ENCODE measurements around the gene PHF21B. TPM values are rescaled to one million over a fixed set of nuclear protein-coding genes. Genes with fewer than 3 reads are reported as not detected.

PHF21B gene
- total RNA-seq, 3 donors from 2014 or later (not counting 1 experiment from before 2014, with no cell fraction given): not detected

- Histone ChIP-seq H3K9me3 (ENCODE audit: control insufficient read depth, insufficient read depth, low read length) (no peaks in the 10 kb centered on the region), H3K4me1 (ENCODE audit: control insufficient read depth, insufficient read depth, low read length) (no peaks in the 10 kb centered on the region), H3K27me3 (ENCODE audit: control insufficient read depth, insufficient read depth, low read length) (no peaks in the 10 kb centered on the region), H3K36me3 (ENCODE audit: control insufficient read depth, insufficient read depth, low read length) (no peaks in the 10 kb centered on the region), H3K4me3 (ENCODE audit: low read length) (no peak overlapping the region), H3K27ac (ENCODE audit: low read length) (no peak overlapping the region)
- Mint-ChIP-seq H3K4me3 (no peak overlapping the region), H3K27ac (no peak overlapping the region), H3K9me3 (no peaks in the 10 kb centered on the region), H3K4me1 (no peaks in the 10 kb centered on the region), H3K36me3 (no peaks in the 10 kb centered on the region), H3K27me3 (ENCODE audit: low read depth in 2 of 2) (no peaks in the 10 kb centered on the region)
- no peak for DNase-seq
- intact Hi-C loops (cut with micrococcal nuclease): no loop called here
- 74% methylated on average over 7 of the region's 7 CpGs for WGBS (ENCODE audit: insufficient coverage)
- no peak for ATAC-seq
- TF ChIP-seq CTCF (IDR thresholded peaks at IDR 0.05): no peak
Measured at GRCh38 chr22:44942056-44942455, 67.7 kb downstream of the PHF21B start.

DNA sequence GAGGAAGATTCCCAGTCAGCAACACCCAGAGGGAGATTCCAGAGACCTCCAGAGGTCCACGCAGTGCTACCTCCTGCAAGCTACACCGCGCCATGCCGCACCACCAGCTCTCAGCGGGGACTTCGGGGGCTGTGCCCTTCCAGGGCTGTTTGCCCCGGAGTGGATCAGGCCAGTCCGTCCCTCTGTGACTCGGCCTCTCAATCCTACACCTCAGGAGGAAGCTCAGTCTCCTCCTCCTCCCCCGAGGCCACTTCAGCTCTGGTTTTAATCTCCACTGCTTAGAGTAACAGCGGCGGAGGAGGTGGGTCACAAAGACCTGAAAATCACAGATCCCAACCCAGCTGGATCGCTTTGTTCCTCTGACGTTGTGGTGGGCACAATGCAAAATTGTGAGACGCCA, 68.6 kb downstream of the PHF21B start:
- H3K4me3 ChIP-seq (ENCODE audit: low read length): no peak overlapping the region
- TF ChIP-seq CTCF (IDR thresholded peaks at IDR 0.05): no peak
- ATAC-seq (no peak), DNase-seq (no peak)
- H3K27ac ChIP-seq (ENCODE audit: low read length): no peak overlapping the region
- H3K36me3 Mint-ChIP-seq: no peaks in the 10 kb centered on the region
- H3K4me3 Mint-ChIP-seq: no peak overlapping the region
- no peaks in the 10 kb centered on the region for H3K27me3 ChIP-seq (ENCODE audit: control insufficient read depth, insufficient read depth, low read length)
- H3K36me3 ChIP-seq (ENCODE audit: control insufficient read depth, insufficient read depth, low read length): no peaks in the 10 kb centered on the region
- H3K27ac Mint-ChIP-seq: no peak overlapping the region
- H3K9me3 Mint-ChIP-seq: no peaks in the 10 kb centered on the region
- WGBS (ENCODE audit: insufficient coverage): 74% methylated on average over 15 of the region's 15 CpGs
- no peaks in the 10 kb centered on the region for H3K4me1 Mint-ChIP-seq
- intact Hi-C loops (cut with micrococcal nuclease): no loop called here
- no peaks in the 10 kb centered on the region for H3K27me3 Mint-ChIP-seq (ENCODE audit: low read depth in 2 of 2)
- H3K4me1 ChIP-seq (ENCODE audit: control insufficient read depth, insufficient read depth, low read length): no peaks in the 10 kb centered on the region
- H3K9me3 ChIP-seq (ENCODE audit: control insufficient read depth, insufficient read depth, low read length): no peaks in the 10 kb centered on the region

DNA sequence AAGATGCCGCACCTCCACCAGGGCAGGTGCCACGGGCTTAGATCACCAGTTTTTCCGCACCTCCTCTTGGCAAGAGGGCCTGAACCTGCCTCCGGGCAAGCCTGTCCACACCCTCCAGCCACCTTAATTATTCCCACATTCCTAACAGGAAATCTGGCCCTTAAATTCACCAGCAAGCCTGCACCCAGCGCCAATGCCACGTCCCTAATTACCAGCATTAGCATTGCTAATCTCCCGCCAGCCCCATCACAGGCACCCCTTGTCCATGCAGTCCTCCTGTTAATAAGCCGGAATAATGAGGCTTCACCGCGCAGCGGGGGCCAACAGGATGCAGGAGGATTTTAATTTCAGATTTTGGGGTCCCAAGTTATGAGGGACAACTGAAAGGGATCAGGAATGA, 69.7 kb downstream of the PHF21B start:
- Histone ChIP-seq H3K36me3 (ENCODE audit: control insufficient read depth, insufficient read depth, low read length) (no peaks in the 10 kb centered on the region), H3K4me1 (ENCODE audit: control insufficient read depth, insufficient read depth, low read length) (no peaks in the 10 kb centered on the region), H3K4me3 (ENCODE audit: low read length) (no peak overlapping the region), H3K27me3 (ENCODE audit: control insufficient read depth, insufficient read depth, low read length) (no peaks in the 10 kb centered on the region), H3K9me3 (ENCODE audit: control insufficient read depth, insufficient read depth, low read length) (no peaks in the 10 kb centered on the region), H3K27ac (ENCODE audit: low read length) (no peak overlapping the region)
- Mint-ChIP-seq H3K27me3 (ENCODE audit: low read depth in 2 of 2) (no peaks in the 10 kb centered on the region), H3K27ac (no peak overlapping the region), H3K9me3 (no peaks in the 10 kb centered on the region), H3K4me1 (no peaks in the 10 kb centered on the region), H3K36me3 (no peaks in the 10 kb centered on the region), H3K4me3 (no peak overlapping the region)
- no peak for TF ChIP-seq CTCF (IDR thresholded peaks at IDR 0.05)
- WGBS (ENCODE audit: insufficient coverage): 77% methylated on average over 11 of the region's 11 CpGs
- ATAC-seq (no peak), DNase-seq (no peak)
- intact Hi-C loops (cut with micrococcal nuclease): no loop called here

DNA sequence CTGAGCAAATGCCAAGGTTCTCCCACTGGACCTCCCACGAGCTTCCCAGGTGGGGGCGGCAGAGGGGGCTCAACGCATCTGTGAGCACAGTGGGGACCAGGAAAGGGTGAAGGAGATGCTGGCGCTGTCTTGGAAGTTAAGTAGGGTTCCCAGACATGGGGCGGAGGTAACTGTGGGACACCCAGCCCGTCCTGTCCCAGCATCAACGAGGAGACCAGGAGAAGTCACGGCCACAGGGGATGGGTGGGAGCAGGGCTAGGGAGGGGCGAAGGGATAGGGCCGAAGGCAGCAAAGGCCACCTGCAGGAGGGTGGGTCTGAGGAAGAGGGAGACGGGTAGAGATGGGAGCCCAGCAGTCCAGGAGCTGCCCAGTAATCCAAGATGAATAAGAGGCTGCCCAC, 70.4 kb downstream of the PHF21B start:
- DNase-seq (no peak), ATAC-seq (no peak)
- Mint-ChIP-seq H3K27me3 (ENCODE audit: low read depth in 2 of 2) (no peaks in the 10 kb centered on the region), H3K4me3 (no peak overlapping the region), H3K27ac (no peak overlapping the region), H3K4me1 (no peaks in the 10 kb centered on the region), H3K36me3 (no peaks in the 10 kb centered on the region), H3K9me3 (no peaks in the 10 kb centered on the region)
- no peaks in the 10 kb centered on the region for H3K36me3 ChIP-seq (ENCODE audit: control insufficient read depth, insufficient read depth, low read length)
- no peaks in the 10 kb centered on the region for H3K27me3 ChIP-seq (ENCODE audit: control insufficient read depth, insufficient read depth, low read length)
- no peaks in the 10 kb centered on the region for H3K9me3 ChIP-seq (ENCODE audit: control insufficient read depth, insufficient read depth, low read length)
- no peak overlapping the region for H3K27ac ChIP-seq (ENCODE audit: low read length)
- no peak for TF ChIP-seq CTCF (IDR thresholded peaks at IDR 0.05)
- no peak overlapping the region for H3K4me3 ChIP-seq (ENCODE audit: low read length)
- no peaks in the 10 kb centered on the region for H3K4me1 ChIP-seq (ENCODE audit: control insufficient read depth, insufficient read depth, low read length)
- WGBS (ENCODE audit: insufficient coverage): 83% methylated on average over 10 of the region's 11 CpGs
- intact Hi-C loops (cut with micrococcal nuclease): no loop called here

All from natural killer cell (primary cell).